Right cardiac atrium (tissue), 5 donors: ENCODE measurements around the gene AK5. TPM values are rescaled to one million over a fixed set of nuclear protein-coding genes. Genes with fewer than 3 reads are reported as not detected.

Source experiments
- ATAC-seq, 2 donors: fragments of 200-7000 bp; cut with Tn5 transposase; one replicate each; pipeline versions ENCODE4 v1.8.0 to v1.9.1; 2020; ENCODE audit warnings: moderate library complexity in 2 of 2, mild to moderate bottlenecking in 1 of 2
- DNase-seq, 3 donors: peaks; one replicate each; pipeline ENCODE4 v3.0.0-alpha.2; 2020
- H3K27ac ChIP-seq: one replicate; pipeline ENCODE4 v1.5.1; 2013; ENCODE audit warnings: mild to moderate bottlenecking, low read length, control low read depth, moderate library complexity
- H3K27me3 ChIP-seq: one replicate; pipeline ENCODE4 v1.6.1; 2013; ENCODE audit not compliant: control insufficient read depth, insufficient read depth
- H3K4me1 ChIP-seq: one replicate; pipeline ENCODE4 v1.6.1; 2013; ENCODE audit warnings: low read length; ENCODE audit not compliant: control insufficient read depth, insufficient read depth
- H3K4me3 ChIP-seq: one replicate; pipeline ENCODE4 v1.5.1; 2013; ENCODE audit warnings: low read length, control low read depth
- H3K9me3 ChIP-seq: one replicate; pipeline ENCODE4 v1.6.1; 2013; ENCODE audit warnings: low read length; ENCODE audit not compliant: control insufficient read depth
- WGBS: extraction: QIAGEN DNeasy Blood & Tissue Kit; methylation state at CpG from one replicate; pipeline ENCODE4 v1.1.7; 2013; 5-methylcytosine and 5-hydroxymethylcytosine counted together
- intact Hi-C, 4 donors: fragments of 100-400 bp; cut with DNase I; formaldehyde crosslinking; loops; one replicate each; pipeline versions ENCODE4 v1.11.0 to v1.14.0; 2022 to 2023
- polyA plus RNA-seq: library from polyadenylated mRNA; stranded (reverse); fragments of 200-250 nt; gene quantifications from one replicate; pipeline ENCODE4 v1.2.3, GENCODE V29; 2013
- total RNA-seq, 4 donors: library from RNA; stranded (reverse); fragmentation: NEBNext Ultra II Directional; extraction: Animal tissue kit (Norgen Biotek cat#: 25700); gene quantifications; one replicate each; pipeline ENCODE4 v1.2.1, GENCODE V29; 2021
- donor health status: healthy with polysubstance abuse.
- donor health status: DM: no; HTN: yes; CAD: no.
- donor health status: DM: no; HTN: no; CAD: no.
- donor health status: DM: no; HTN: yes; CAD: no; lungs with severe emphysema.
- donor health status: DM: yes; HTN: yes; CAD: no.

Gene AK5
- total and polyA plus RNA-seq, 5 donors = 0.79 to 2.8 (median 1.4) TPM

DNA sequence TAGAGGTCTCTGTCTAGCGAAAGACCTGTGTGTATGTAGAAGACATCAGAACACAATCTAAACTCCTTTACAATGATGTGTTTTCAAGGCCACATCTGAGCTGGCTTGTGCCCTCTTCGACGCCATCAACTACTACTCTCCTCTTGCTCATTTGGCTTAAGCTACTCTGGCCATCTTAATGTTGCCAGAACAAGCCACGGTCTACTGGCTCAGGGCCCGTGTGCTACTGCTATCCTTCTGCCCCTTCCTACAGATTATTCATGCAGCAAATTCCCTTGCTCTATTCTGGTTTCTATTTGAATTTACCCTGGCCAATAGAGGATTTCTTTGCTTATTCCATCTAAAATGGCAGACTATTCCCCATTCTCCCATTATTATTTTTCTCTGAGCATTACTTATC is 278.9 kb downstream of the AK5 start:
- 91% methylated on average over 5 of the region's 5 CpGs for WGBS
- DNase-seq = no peak
- no peak for ATAC-seq

DNA sequence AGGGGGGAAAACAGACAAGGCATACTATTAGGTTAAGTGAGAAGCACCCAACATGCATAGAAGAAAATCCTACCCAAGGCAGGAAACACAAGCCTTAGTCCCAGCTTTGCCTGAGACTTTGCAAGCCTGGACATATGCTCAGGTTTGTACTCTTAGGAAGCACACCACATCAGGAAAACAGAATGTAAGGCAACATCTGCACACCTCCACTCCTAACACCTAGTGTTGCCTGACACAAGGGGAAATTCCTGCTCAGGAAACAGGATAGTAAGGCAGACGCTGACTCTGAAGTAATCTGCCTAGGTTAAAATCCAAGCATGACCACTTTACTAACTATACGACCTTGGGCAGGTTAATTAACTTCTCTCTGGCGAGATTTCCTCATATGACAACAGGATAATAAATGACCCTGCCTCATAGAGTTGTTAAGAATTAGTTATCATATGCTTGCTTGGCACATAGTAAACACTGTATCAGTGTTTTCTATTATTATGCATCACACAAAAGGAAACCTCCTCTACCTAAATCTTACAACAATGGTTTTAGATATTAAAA is 280.9 kb downstream of the AK5 start:
- DNase-seq (no peak), ATAC-seq (no peak)
- no peaks in the 10 kb centered on the region for H3K9me3 ChIP-seq
- no peak overlapping the region for H3K4me3 ChIP-seq
- WGBS = 63% methylated on average over 3 of the region's 3 CpGs
- H3K27me3 ChIP-seq = no peaks in the 10 kb centered on the region
- H3K4me1 ChIP-seq = no peaks in the 10 kb centered on the region
- intact Hi-C loops = no loop called here
- H3K27ac ChIP-seq = no peak overlapping the region

More for the DNA sequence above, 278.9 kb downstream of the AK5 start:
- Histone ChIP-seq H3K9me3 (no peaks in the 10 kb centered on the region), H3K4me3 (no peak overlapping the region), H3K27ac (no peak overlapping the region), H3K4me1 (no peaks in the 10 kb centered on the region), H3K27me3 (no peaks in the 10 kb centered on the region)
- intact Hi-C loops = no loop called here

DNA sequence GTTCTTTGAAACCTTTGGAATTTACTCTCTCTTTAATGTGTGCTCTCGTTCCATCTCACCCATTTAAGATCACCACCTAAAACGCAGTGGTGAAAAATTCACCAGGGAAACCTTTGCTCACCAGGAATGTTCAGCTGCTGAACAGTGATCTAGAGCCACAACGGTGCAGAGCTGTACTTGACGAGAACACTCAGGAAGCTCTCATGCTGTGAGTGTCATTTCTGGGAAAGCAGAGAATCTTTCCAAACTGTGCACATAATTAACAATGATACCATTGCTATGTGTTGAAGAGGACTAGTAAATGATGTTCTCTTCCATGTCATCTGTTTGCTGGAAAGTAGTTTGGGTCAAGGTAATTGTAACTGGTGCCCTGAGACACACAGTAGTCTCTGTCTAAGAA is 283.5 kb downstream of the AK5 start:
- H3K4me1 ChIP-seq = no peaks in the 10 kb centered on the region
- no peaks in the 10 kb centered on the region for H3K9me3 ChIP-seq
- 79% methylated on average over 4 of the region's 4 CpGs for WGBS
- DNase-seq (no peak), ATAC-seq (no peak)
- H3K4me3 ChIP-seq = no peak overlapping the region
- intact Hi-C loops = no loop called here
- no peaks in the 10 kb centered on the region for H3K27me3 ChIP-seq
- no peak overlapping the region for H3K27ac ChIP-seq

DNA sequence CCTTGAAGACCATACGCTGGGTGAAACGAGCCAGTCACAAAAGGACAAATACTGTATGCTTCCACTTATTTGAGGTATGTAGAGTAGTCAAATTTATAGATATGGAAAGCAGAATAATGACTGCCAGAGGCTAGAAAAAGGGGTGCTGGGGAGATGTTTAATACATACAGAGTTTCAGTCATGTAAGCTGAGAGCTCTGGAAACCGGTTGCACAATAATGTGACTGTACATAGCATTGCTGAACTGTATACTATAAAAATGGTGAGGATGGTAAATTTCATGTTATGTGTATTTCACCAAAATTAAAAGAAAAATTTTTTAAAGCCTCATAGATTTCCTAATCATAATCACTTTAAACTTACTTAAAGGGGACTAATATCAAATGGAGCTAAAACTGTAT is 289.8 kb downstream of the AK5 start:
- Histone ChIP-seq H3K27me3 (no peaks in the 10 kb centered on the region), H3K4me1 (no peaks in the 10 kb centered on the region), H3K27ac (no peak overlapping the region), H3K9me3 (no peaks in the 10 kb centered on the region), H3K4me3 (no peak overlapping the region)
- DNase-seq (no peak), ATAC-seq (no peak)
- WGBS = 97% methylated on average over 3 of the region's 3 CpGs
- intact Hi-C loops = no loop called here

DNA sequence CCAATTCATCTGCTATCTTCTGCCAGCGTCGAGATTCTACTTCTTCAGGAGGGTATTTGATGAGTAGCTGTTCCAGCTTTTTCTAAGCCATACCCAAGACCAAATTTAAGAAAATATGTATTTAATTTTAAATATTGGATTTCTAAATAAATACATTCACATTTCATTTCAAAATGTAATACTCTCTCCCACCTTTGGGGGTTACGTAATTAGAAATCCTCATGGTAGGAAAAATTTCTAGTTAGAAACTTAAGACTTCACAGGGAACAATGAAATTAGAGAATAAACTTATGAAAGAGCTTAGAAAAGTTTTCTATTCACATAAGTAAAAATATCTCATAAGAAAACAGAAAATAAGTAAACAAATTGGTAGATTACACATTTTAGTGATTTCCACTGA is 297.7 kb downstream of the AK5 start:
- 97% methylated on average over 3 of the region's 3 CpGs for WGBS
- intact Hi-C loops = no loop called here
- no peak for DNase-seq
- no peak for ATAC-seq
- Histone ChIP-seq H3K4me1 (no peaks in the 10 kb centered on the region), H3K4me3 (no peak overlapping the region), H3K27ac (no peak overlapping the region), H3K27me3 (no peaks in the 10 kb centered on the region), H3K9me3 (no peaks in the 10 kb centered on the region)

GRCh38 chr1:77582905-77583304 is 301.1 kb downstream of the AK5 start:
- no peaks in the 10 kb centered on the region for H3K9me3 ChIP-seq
- intact Hi-C loops = no loop called here
- no peaks in the 10 kb centered on the region for H3K4me1 ChIP-seq
- H3K27ac ChIP-seq = no peak overlapping the region
- H3K4me3 ChIP-seq = no peak overlapping the region
- H3K27me3 ChIP-seq = no peaks in the 10 kb centered on the region
- WGBS = 91% methylated on average over 4 of the region's 4 CpGs
- ATAC-seq = no peak
- DNase-seq = no peak

DNA sequence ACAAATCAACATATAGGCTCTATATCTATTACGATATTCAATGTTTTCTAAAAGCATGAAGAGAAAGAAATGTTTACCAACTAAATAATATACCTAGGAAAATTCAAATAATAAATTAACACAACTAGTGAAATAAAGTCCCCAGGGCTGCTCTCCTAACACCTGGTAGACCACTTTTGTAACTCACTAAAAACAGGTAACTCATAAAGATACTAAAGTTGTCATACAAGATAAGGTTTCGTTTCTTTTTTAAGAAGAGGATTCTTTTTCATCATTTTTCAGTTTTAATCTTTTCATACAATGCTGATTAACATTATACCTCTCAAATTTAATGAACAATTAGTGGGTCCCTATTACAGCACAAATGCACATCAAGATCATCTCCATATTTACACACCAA is 301.7 kb downstream of the AK5 start:
- Histone ChIP-seq H3K27me3 (no peaks in the 10 kb centered on the region), H3K4me3 (no peak overlapping the region), H3K9me3 (no peaks in the 10 kb centered on the region), H3K27ac (no peak overlapping the region), H3K4me1 (no peaks in the 10 kb centered on the region)
- no peak for ATAC-seq
- DNase-seq = no peak
- WGBS = 94% methylated on average over 2 of the region's 2 CpGs
- intact Hi-C loops = no loop called here

DNA sequence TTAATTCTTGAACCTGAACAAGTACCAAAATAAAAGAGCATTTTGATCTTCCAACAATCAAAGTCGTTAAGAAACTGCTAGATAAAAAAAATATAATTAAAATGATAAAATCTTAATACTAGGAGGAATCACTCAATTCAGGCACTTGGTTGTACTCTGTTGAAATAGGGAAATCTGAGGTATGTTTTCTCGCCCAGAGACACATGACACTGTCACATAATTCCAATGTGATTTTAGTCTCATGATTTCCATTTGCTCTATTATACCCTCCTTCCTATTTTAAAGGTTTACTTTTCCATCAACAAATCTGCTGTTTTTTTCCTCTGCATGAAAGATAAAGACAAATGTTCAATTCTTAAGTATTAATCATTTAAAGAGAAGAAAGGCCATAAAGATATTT is 303.1 kb downstream of the AK5 start:
- intact Hi-C loops = no loop called here
- Histone ChIP-seq H3K4me1 (no peaks in the 10 kb centered on the region), H3K27ac (no peak overlapping the region), H3K27me3 (no peaks in the 10 kb centered on the region), H3K9me3 (no peaks in the 10 kb centered on the region), H3K4me3 (no peak overlapping the region)
- 86% methylated on average over 2 of the region's 2 CpGs for WGBS
- no peak for ATAC-seq
- no peak for DNase-seq

GRCh38 chr1:77585610-77586314 is 303.9 kb downstream of the AK5 start:
- intact Hi-C loops = no loop called here
- no peaks in the 10 kb centered on the region for H3K27me3 ChIP-seq
- no peak overlapping the region for H3K4me3 ChIP-seq
- no peaks in the 10 kb centered on the region for H3K9me3 ChIP-seq
- WGBS = 94% methylated on average over 2 of the region's 2 CpGs
- ATAC-seq = no peak
- DNase-seq = no peak
- no peaks in the 10 kb centered on the region for H3K4me1 ChIP-seq
- H3K27ac ChIP-seq = no peak overlapping the region

DNA sequence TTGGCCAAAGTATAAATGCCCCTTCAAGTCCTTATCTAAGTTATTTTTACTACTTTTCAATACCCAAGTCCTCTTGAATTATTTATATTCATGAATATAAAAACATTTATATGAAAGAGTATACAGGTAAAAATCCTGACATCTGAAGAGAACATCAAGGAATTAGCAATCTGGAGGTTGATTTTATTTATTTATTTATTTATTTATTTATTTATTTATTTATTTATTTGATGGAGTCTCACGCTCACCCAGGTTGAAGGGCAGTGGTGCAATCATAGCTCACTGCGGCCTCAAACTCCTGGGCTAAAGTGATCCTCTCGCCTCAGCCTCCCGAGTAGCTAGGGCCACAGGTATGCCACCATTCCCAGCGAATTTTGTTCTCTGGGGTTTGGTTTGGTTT is 307.4 kb downstream of the AK5 start:
- over 99% methylated on average over 5 of the region's 5 CpGs for WGBS
- no peak for ATAC-seq
- intact Hi-C loops = no loop called here

DNA sequence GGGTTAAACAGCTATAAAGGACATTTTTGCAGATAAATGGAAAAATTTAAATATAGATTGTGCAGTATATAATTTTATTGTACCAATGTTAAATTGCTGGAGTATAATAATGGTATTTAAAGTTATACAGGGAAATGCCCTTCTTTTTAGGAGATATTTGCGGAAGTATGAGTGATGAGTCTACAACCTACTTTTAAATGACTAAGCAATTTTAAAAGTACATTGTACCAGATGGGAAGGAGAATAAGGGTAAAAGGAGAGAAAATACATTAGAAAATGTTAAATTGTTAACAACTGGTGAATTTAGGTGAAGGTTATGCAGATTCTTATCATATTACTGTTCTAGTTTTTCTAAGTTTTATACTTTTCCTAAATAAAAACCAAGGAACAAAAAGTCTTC is 308.8 kb downstream of the AK5 start:
- ATAC-seq = no peak
- H3K9me3 ChIP-seq = no peaks in the 10 kb centered on the region
- intact Hi-C loops = no loop called here
- no peak overlapping the region for H3K27ac ChIP-seq
- 88% methylated on average over 1 of the region's 1 CpG for WGBS
- no peak overlapping the region for H3K4me3 ChIP-seq
- no peaks in the 10 kb centered on the region for H3K4me1 ChIP-seq
- DNase-seq = no peak
- H3K27me3 ChIP-seq = no peaks in the 10 kb centered on the region

More for the DNA sequence above, 307.4 kb downstream of the AK5 start:
- Histone ChIP-seq H3K27me3 (no peaks in the 10 kb centered on the region), H3K4me3 (no peak overlapping the region), H3K27ac (no peak overlapping the region), H3K4me1 (no peaks in the 10 kb centered on the region), H3K9me3 (no peaks in the 10 kb centered on the region)
- no peak for DNase-seq

DNA sequence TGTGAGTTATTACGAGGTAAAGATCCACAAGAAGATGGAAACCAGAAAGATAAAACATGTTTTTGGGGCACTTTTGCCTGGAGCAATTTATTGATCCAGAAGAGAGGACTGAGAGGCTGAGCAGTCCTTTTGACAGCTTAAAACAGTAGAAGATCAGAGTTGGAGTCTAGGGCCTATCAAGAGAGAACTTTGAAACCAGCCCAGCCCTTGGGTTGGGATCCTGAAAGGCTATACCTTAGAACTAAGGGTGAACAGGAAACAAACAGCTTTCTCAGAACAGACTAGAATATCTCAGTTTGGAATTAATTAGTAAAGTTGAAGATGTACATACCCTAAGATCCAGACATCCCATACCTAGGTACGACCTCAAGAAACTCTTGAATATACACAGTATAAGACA is 311.1 kb downstream of the AK5 start:
- no peak for DNase-seq
- Histone ChIP-seq H3K4me3 (no peak overlapping the region), H3K9me3 (no peaks in the 10 kb centered on the region), H3K27ac (no peak overlapping the region), H3K27me3 (no peaks in the 10 kb centered on the region), H3K4me1 (no peaks in the 10 kb centered on the region)
- 99% methylated on average over 2 of the region's 2 CpGs for WGBS
- intact Hi-C loops = no loop called here
- no peak for ATAC-seq
